Esophagus squamous epithelium (tissue), 5 donors: ENCODE results near the gene STAT6. TPM values are rescaled to one million over a fixed set of nuclear protein-coding genes. Genes with fewer than 3 reads are reported as not detected.

Source experiments
- DNase-seq: peaks from one replicate; lab custom pipeline; 2025; lab: John Stamatoyannopoulos, UW
- H3K27ac ChIP-seq, 4 donors: fragments of 200-600 bp; sonication (generic); one replicate each; pipeline ENCODE4 v1.5.1; 2016 to 2019; ENCODE audit warnings: mild to moderate bottlenecking in 1 of 4
- H3K27me3 ChIP-seq, 4 donors: fragments of 200-600 bp; sonication (generic); 1 replicate in 3 of 4; 2 replicates in 1 of 4; pipeline versions ENCODE4 v1.5.1 to v1.6.0; 2017 to 2021; ENCODE audit warnings: antibody characterized with exemption in 1 of 4
- H3K36me3 ChIP-seq, 3 donors: fragments of 200-600 bp; sonication (generic); one replicate each; pipeline ENCODE4 v1.5.1; 2016 to 2019
- H3K4me1 ChIP-seq, 3 donors: fragments of 200-600 bp; sonication (generic); one replicate each; pipeline ENCODE4 v1.5.1; 2017 to 2019
- H3K4me3 ChIP-seq, 4 donors: fragments of 200-600 bp; sonication (generic); 1 replicate in 3 of 4; 2 replicates in 1 of 4; pipeline ENCODE4 v1.5.1; 2016 to 2019; ENCODE audit warnings: mild to moderate bottlenecking in 2 of 4, moderate library complexity in 1 of 4
- H3K9me3 ChIP-seq, 3 donors: fragments of 200-600 bp; sonication (generic); one replicate each; pipeline ENCODE4 v1.5.1; 2016 to 2019
- POLR2A ChIP-seq, 4 donors: fragments of 450-650 bp; IDR thresholded peaks; one replicate each; pipeline ENCODE4 v1.6.1; 2017; ENCODE audit warnings: antibody characterized with exemption in 4 of 4, mild to moderate bottlenecking in 4 of 4, moderate library complexity in 3 of 4
- WGBS, 2 donors: methylation state at CpG; one replicate each; pipeline ENCODE4 v1.1.5; 2018; 5-methylcytosine and 5-hydroxymethylcytosine counted together
- intact Hi-C: fragments of 100-400 bp; cut with DNase I; formaldehyde crosslinking; loops from one replicate; pipeline ENCODE4 v1.15.0; 2022
- total RNA-seq, 4 donors: library from RNA; depleted of rRNA; stranded (reverse); fragments of >200 nt; gene quantifications; one replicate each; pipeline ENCODE4 v1.1.0, GENCODE V29; 2016
- TF ChIP-seq, protein P1 (sequence below), 6 experiments: fragments of 450-650 bp in 4 of 6; fragments of 200-600 bp in 2 of 6; sonication (generic) in 2 of 6; IDR thresholded peaks; one replicate each; pipeline ENCODE4 v1.5.1; 2016 to 2019; ENCODE audit warnings: antibody characterized with exemption in 6 of 6, mild to moderate bottlenecking in 4 of 6, moderate library complexity in 4 of 6
- donor health status: DM: yes; HTN: yes; CAD: no.

Gene STAT6
- total RNA-seq = 100 to 1,000 TPM in 2 of 4 donors, 10 to 100 TPM in 2; 72.7 to 138 (median 102) TPM

GRCh38 chr12:57111031-57111734, at the start of gene STAT6:
STAT6 (minus strand) TSS chr12:57111362; CDS start chr12:57108278, 3,084 bp downstream.
- Histone ChIP-seq H3K9me3 (no peaks in the 10 kb centered on the region), H3K27me3 (no peaks in the 10 kb centered on the region), H3K36me3 (peaks cover 7 to 32% (median 8%) of the 10 kb centered on the region in 3 donors), H3K4me1 (peaks cover 32 to 59% (median 32%) of the 10 kb centered on the region in 3 donors), H3K4me3 (peak within 1 kb of the TSS; percentile 66 to 79 (median 68)), H3K27ac (peak within 1 kb of the TSS; percentile 98 to 99 (median 99))
- intact Hi-C loops = no loop called here
- peak in 3 of 4 donors; percentile 11 to 84 (median 74) for TF ChIP-seq POLR2A (IDR thresholded peaks at IDR 0.05)
- TF ChIP-seq, protein P1, sequence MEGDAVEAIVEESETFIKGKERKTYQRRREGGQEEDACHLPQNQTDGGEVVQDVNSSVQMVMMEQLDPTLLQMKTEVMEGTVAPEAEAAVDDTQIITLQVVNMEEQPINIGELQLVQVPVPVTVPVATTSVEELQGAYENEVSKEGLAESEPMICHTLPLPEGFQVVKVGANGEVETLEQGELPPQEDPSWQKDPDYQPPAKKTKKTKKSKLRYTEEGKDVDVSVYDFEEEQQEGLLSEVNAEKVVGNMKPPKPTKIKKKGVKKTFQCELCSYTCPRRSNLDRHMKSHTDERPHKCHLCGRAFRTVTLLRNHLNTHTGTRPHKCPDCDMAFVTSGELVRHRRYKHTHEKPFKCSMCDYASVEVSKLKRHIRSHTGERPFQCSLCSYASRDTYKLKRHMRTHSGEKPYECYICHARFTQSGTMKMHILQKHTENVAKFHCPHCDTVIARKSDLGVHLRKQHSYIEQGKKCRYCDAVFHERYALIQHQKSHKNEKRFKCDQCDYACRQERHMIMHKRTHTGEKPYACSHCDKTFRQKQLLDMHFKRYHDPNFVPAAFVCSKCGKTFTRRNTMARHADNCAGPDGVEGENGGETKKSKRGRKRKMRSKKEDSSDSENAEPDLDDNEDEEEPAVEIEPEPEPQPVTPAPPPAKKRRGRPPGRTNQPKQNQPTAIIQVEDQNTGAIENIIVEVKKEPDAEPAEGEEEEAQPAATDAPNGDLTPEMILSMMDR (IDR thresholded peaks at IDR 0.05) = peak in 2 of 6 experiments; percentile 22 to 26
- 4 to 7% methylated on average over 8 to 9 of the region's 13 CpGs for WGBS, 2 donors
- DNase-seq = peak; percentile 81

DNA sequence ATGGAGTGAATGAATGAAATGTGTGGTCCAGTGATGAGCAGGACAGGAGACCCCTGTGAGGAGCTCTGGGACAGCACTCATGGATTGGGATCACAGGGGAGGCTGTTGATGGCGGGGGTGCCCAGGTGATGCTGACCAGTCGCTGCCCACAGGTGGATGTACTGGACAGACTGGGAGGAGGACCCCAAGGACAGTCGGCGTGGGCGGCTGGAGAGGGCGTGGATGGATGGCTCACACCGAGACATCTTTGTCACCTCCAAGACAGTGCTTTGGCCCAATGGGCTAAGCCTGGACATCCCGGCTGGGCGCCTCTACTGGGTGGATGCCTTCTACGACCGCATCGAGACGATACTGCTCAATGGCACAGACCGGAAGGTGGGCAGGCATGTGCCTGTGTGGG, 49.6 kb upstream of the STAT6 start:
- Histone ChIP-seq H3K4me3 (no peak overlapping the region), H3K27me3 (no peaks in the 10 kb centered on the region), H3K9me3 (no peaks in the 10 kb centered on the region), H3K36me3 (peaks cover 36 to 100% (median 41%) of the 10 kb centered on the region in 3 donors), H3K4me1 (peaks cover 7 to 36% (median 11%) of the 10 kb centered on the region in 3 donors), H3K27ac (no peak overlapping the region)
- TF ChIP-seq POLR2A (IDR thresholded peaks at IDR 0.05) = no peak
- TF ChIP-seq, protein P1 (IDR thresholded peaks at IDR 0.05) = no peak
- no peak for DNase-seq
- intact Hi-C loops = no loop called here
- WGBS, 2 donors = 79 to 91% methylated on average over 4 to 6 of the region's 14 CpGs

GRCh38 chr12:57160040-57160439, 48.9 kb upstream of the STAT6 start:
- DNase-seq = no peak
- Histone ChIP-seq H3K9me3 (no peaks in the 10 kb centered on the region), H3K27me3 (no peaks in the 10 kb centered on the region), H3K36me3 (peaks cover 39 to 100% (median 41%) of the 10 kb centered on the region in 3 donors), H3K4me3 (no peak overlapping the region), H3K27ac (peak overlapping the region in 1 of 4 donors; percentile 39), H3K4me1 (peaks cover 3 to 29% (median 8%) of the 10 kb centered on the region in 3 donors)
- intact Hi-C loops = no loop called here
- WGBS, 2 donors = 78 to 90% methylated on average over 3 to 4 of the region's 4 CpGs
- TF ChIP-seq POLR2A (IDR thresholded peaks at IDR 0.05) = no peak
- TF ChIP-seq, protein P1 (IDR thresholded peaks at IDR 0.05) = no peak

DNA sequence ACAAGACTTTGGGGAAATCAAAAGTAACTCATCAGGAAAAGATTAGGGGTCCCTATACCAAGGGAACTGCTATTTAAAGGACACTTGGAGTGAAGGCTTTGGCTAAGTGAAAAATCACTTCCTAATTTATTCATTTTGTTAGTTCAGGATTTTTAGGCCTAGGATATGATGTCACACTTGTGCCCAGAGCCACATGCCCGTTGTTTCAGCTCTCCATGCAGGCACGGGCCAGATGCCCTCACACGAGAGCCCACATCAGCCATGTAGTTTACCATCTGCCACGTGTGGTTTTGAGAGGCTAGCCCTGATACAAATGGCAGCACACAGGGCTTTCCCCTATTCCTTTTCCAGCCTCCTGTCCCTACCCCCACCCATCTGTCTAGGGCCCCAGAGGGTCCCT, 48.1 kb upstream of the STAT6 start:
- peaks cover 46 to 100% (median 48%) of the 10 kb centered on the region in 3 donors for H3K36me3 ChIP-seq
- DNase-seq = no peak
- no peaks in the 10 kb centered on the region for H3K27me3 ChIP-seq
- H3K4me1 ChIP-seq = peaks cover 0 to 24% (median 8%) of the 10 kb centered on the region in 3 donors
- 64% methylated on average over 4 of the region's 4 CpGs for WGBS, 2 donors
- peak overlapping the region in 2 of 4 donors; percentile 1 to 39 for H3K27ac ChIP-seq
- H3K9me3 ChIP-seq = no peaks in the 10 kb centered on the region
- intact Hi-C loops = no loop called here
- TF ChIP-seq POLR2A (IDR thresholded peaks at IDR 0.05) = no peak
- TF ChIP-seq, protein P1 (IDR thresholded peaks at IDR 0.05) = no peak
- H3K4me3 ChIP-seq = no peak overlapping the region

GRCh38 chr12:57158665-57159064, 47.5 kb upstream of the STAT6 start:
- Histone ChIP-seq H3K9me3 (no peaks in the 10 kb centered on the region), H3K27ac (peak overlapping the region in 3 of 4 donors; percentile 17 to 69 (median 39)), H3K27me3 (no peaks in the 10 kb centered on the region), H3K4me1 (peaks cover 0 to 23% (median 8%) of the 10 kb centered on the region in 3 donors), H3K4me3 (no peak overlapping the region), H3K36me3 (peaks cover 45 to 100% (median 50%) of the 10 kb centered on the region in 3 donors)
- no peak for DNase-seq
- 50 to 76% methylated on average over 2 of the region's 4 CpGs for WGBS, 2 donors
- intact Hi-C loops = no loop called here
- TF ChIP-seq, protein P1 (IDR thresholded peaks at IDR 0.05) = no peak
- TF ChIP-seq POLR2A (IDR thresholded peaks at IDR 0.05) = no peak
